Effector CD4-positive, alpha-beta T cell (primary cell): ENCODE results near the gene CYBRD1.

Experiments
- DNase-seq: peaks from one replicate; pipeline ENCODE4 v3.0.0-alpha.2; 2020

CYBRD1 gene

DNA sequence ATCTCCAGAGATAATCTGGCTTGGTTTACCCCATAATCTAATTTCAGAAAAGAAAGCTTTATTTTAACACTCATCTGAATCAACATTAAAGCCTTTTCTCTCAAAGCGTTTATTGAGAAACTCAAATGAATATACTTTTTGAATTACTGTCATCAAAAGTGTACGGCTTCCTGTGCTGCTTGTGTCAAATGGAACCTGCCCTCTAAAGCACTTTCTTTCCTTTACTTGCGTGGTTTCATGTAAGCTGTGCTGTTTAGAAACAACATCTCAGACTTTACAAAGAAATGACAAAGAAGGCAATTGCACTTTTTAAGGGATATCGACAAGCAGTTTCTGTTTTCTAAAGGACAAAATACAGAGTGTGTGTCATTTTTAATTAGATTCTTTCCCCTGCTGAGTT, 35.1 kb downstream of the CYBRD1 start:
- DNase-seq: no peak

DNA sequence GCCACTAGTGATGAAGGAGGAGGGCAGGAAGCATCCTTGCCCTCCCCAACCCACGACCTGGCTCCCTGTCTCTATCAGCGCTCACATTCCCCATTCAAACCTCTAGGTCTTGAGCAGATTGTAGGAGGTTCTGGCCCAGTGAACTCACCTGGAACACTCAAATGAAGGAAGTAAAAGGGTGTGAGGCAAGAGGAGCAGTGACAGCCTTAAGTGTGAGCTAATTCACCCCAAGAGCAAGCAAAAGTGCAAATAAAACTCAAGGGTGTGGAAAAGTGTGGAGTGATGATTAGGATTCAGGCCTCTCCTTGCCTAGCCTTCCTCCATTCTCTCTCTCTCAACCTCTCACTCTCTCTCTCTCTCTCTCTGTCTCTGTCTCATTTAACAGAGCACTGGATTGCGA, 41.0 kb downstream of the CYBRD1 start:
- no peak for DNase-seq

- no peak for DNase-seq
These were observed 42.2 kb downstream of the CYBRD1 start for GRCh38 chr2:171564463-171564862.

DNA sequence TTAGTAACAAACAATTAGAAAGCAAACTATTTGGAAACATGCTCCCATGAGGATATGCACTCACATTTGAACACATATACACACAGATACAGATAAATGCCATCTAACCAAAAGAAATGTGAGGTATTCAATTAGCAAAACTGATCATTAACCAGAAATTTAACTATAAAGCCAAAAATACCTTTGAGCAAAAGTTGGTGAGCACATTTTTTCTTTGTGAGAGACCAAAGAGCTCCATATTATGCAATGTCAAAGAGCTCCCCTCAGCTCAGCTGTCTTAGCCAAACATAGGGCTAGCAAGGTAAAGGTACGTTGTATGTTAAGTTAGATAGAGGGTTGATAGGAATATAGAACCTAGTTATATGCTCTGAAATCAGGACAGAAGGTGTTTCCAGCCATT, 43.8 kb downstream of the CYBRD1 start:
- DNase-seq: no peak

- DNase-seq: no peak
These were observed 44.5 kb downstream of the CYBRD1 start for GRCh38 chr2:171566753-171567152.

GRCh38 chr2:171568089-171568488, 45.8 kb downstream of the CYBRD1 start:
- no peak for DNase-seq

- no peak for DNase-seq
These were observed 49.4 kb downstream of the CYBRD1 start for GRCh38 chr2:171571721-171572120.

- DNase-seq: peak; percentile 69
These were observed 52.0 kb downstream of the CYBRD1 start for GRCh38 chr2:171574149-171574795.

DNA sequence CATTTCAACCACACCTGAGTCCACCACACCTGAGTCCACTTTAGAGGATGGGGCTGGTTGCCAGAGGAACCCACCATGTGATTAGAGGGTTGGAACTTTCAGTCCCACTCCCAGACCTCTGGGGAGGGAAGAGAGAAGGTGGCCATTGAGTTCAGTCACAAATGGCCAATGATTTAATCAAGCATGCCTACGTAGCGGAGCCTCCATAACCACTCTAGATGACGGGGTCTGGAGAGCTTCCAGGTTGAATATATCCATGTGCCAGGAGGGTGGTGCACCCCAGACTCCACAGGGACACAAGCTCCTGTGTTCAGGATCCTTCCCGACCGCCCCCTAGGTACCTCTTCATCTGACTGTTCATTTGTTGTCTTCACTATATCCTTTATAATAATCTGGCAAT, 53.3 kb downstream of the CYBRD1 start:
- no peak for DNase-seq

- DNase-seq: no peak
These were observed 56.0 kb downstream of the CYBRD1 start for GRCh38 chr2:171578127-171578803.

GRCh38 chr2:171579481-171579880, 57.2 kb downstream of the CYBRD1 start:
- DNase-seq: no peak

DNA sequence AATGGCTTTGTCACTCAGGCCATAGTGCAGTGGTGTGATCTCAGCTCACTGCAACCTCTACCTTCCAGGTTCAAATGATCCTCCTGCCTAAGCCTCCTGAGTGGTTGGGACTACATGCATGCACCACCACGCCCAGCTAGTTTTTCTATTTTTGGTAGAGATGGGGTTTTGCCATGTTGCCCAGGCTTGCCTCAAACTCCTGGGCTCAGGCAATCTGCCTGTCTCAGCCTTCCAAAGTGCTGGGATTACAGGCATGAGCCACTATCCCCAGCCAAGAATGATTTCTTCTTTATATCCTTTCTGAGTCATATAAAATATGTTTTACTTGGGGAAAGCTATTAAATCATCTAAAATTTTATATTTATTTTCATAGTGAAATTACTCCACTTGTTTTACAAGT, 61.3 kb downstream of the CYBRD1 start:
- no peak for DNase-seq

GRCh38 chr2:171584001-171584400, 61.7 kb downstream of the CYBRD1 start:
- no peak for DNase-seq

GRCh38 chr2:171587132-171587531, 64.9 kb downstream of the CYBRD1 start:
- no peak for DNase-seq

GRCh38 chr2:171587567-171587966, 65.3 kb downstream of the CYBRD1 start:
- DNase-seq: no peak

- no peak for DNase-seq
These were observed 67.8 kb downstream of the CYBRD1 start for GRCh38 chr2:171590116-171590515.

DNA sequence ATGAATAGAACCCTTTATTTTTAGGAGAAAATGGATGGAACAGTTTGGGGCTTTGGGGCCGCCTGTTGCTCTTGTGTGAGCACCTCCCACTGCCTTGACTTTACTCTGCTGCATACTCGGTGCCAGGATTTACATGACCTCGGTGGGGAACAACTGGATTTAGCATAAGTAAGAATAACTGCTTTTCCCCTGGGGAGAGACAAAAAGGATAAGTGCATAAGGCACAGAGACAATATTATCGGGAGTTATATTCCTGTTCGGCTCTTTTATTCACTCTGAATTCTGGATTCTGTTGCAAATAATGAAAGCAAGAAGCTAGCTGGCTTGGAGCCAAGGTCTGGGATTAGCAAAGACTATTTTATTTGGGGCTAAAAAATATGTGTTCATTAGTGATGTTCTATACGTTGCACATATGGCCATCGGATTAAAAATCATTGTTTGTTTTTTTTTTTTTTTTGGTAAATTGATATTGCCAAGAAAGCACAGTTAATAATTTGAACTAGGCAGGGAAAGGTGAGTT, 69.8 kb downstream of the CYBRD1 start:
- DNase-seq: no peak

DNA sequence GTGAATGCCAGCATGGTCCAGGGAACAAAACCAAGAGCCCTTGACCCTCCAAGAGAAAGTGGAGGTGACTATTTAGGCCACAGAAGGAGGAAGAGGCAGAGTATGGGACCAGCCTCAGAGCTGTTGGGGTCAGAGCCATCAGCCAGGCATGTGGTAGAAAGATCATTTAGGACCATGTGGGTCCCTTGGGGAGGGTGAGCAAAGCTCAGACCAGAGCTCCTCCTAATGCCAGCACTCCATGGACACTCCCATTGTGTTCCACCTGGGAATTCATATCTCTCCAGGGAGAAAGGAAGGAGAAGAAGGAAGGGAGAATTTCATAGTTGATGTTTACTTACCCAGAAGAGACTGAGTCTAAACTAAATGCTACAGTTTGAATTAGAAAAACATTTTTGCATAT, 73.2 kb downstream of the CYBRD1 start:
- DNase-seq: no peak

DNA sequence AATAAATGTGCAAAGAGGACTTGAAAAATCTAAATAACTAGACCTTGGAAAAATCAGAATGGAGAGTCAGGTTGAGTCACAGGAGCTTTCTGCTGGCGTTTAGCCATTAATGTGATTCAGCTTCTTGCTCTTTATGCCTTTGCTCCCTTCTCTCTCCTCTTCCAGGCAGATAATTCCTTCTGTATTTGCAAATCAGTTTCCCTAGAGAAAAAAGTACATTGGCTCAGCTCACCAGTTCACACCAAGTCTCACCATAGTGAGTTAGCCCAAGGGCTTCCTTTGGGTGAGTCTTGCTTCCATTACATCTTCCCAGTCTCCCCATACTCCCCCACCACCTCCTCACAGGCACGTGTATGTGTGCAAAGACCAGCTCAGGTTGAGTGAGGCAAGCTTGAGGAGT, 73.6 kb downstream of the CYBRD1 start:
- DNase-seq: no peak

- DNase-seq: peak; percentile 37
These were observed 76.5 kb downstream of the CYBRD1 start for GRCh38 chr2:171598713-171599319.

- no peak for DNase-seq
These were observed 77.9 kb downstream of the CYBRD1 start for GRCh38 chr2:171600126-171600525.

GRCh38 chr2:171602352-171602751, 80.1 kb downstream of the CYBRD1 start:
- no peak for DNase-seq
